Measurements from ENCODE around the gene SEPTIN1. TPM values are rescaled to one million over a fixed set of nuclear protein-coding genes. Genes with fewer than 3 reads are reported as not detected.
A peak's percentile ranks its signal among the peaks of the same experiment; 100 is the strongest.

Gene SEPTIN1
- total and polyA plus RNA-seq, 2 of the 13 experiments (the other 11 are each of a cell fraction or from before 2014, with no cell fraction given), result 0.18 to 0.67 TPM

DNA sequence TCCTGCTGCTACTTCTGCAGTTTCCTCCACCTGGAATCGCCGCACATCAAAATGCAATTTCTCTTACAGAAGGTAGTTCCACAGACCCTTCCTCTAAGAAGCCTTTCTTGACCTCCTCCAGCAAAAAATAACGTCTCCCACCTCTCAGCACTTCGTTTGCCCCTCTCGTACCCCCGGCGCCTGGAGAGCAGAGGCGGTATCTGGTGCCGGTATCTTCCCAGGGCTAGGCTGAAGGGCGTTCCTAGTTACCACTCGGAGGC, 47.0 kb upstream of the SEPTIN1 start (continued):
- TF ChIP-seq, protein P1, sequence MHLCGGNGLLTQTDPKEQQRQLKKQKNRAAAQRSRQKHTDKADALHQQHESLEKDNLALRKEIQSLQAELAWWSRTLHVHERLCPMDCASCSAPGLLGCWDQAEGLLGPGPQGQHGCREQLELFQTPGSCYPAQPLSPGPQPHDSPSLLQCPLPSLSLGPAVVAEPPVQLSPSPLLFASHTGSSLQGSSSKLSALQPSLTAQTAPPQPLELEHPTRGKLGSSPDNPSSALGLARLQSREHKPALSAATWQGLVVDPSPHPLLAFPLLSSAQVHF (CRISPR knock-in tag; IDR thresholded peaks at IDR 0.05), result no peak
- TF ChIP-seq ZNF556 (CRISPR knock-in tag; IDR thresholded peaks at IDR 0.05; ENCODE audit: borderline replicate concordance) (0 out of 2 replicates have a peak, but pooled peaks have one; percentile 48), MTF2 (CRISPR knock-in tag; IDR thresholded peaks at IDR 0.05; ENCODE audit: borderline replicate concordance) (0 out of 2 replicates have a peak, but pooled peaks have one; percentile 27), ZNF563 (CRISPR knock-in tag; IDR thresholded peaks at IDR 0.05) (peak; percentile 60; the same call in 1 of the 2 replicates), ZNF230 (CRISPR knock-in tag; IDR thresholded peaks at IDR 0.05) (0 out of 2 replicates have a peak, but pooled peaks have one; percentile 13), BORCS8-MEF2B (CRISPR knock-in tag; IDR thresholded peaks at IDR 0.05) (no peak), ZNF24 (IDR thresholded peaks at IDR 0.05) (0 out of 2 replicates have a peak, but pooled peaks have one; percentile 3)
- TF ChIP-seq, protein P2, sequence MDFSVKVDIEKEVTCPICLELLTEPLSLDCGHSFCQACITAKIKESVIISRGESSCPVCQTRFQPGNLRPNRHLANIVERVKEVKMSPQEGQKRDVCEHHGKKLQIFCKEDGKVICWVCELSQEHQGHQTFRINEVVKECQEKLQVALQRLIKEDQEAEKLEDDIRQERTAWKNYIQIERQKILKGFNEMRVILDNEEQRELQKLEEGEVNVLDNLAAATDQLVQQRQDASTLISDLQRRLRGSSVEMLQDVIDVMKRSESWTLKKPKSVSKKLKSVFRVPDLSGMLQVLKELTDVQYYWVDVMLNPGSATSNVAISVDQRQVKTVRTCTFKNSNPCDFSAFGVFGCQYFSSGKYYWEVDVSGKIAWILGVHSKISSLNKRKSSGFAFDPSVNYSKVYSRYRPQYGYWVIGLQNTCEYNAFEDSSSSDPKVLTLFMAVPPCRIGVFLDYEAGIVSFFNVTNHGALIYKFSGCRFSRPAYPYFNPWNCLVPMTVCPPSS (IDR thresholded peaks at IDR 0.05), result no peak
- TF ChIP-seq, protein P3, sequence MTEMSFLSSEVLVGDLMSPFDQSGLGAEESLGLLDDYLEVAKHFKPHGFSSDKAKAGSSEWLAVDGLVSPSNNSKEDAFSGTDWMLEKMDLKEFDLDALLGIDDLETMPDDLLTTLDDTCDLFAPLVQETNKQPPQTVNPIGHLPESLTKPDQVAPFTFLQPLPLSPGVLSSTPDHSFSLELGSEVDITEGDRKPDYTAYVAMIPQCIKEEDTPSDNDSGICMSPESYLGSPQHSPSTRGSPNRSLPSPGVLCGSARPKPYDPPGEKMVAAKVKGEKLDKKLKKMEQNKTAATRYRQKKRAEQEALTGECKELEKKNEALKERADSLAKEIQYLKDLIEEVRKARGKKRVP (CRISPR knock-in tag; IDR thresholded peaks at IDR 0.05), result 0 out of 4 replicates have a peak, but pooled peaks of 1 of the 2 experiments have one; percentile 4

DNA sequence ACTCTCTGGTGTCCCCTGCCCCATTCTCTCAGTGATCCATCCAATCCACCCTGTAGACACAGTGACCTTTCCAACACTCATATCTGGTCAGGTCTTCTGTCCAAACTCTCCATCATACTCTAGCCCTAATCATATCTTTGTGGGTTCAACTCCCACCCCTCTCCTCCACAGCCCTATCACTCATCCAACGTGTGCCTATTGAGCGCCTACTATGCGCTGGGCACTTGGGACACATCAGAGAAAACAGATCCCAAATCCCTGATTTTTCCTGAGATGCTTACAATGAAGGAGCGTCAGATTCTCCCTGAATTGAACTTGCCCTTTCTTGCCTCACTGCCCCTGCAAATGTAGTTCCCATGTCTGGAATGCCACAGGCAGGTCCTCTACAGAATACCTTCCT, 45.7 kb upstream of the SEPTIN1 start:
- Histone ChIP-seq H3K36me3 (replicated peaks in 1 of 2; ENCODE audit: control insufficient read depth in 1 of 2, insufficient read depth in 2 of 2, low read length in 2 of 2) (peaks cover 24 to 35% of the 10 kb centered on the region in 2 experiments), H3K4me3 (replicated peaks in 1 of 3; ENCODE audit: insufficient read depth in 1 of 3, low read depth in 2 of 3, low read length in 3 of 3) (no peak overlapping the region), H3K79me2 (ENCODE audit: insufficient read depth, low read length) (peaks cover 26% of the 10 kb centered on the region), H3K27me3 (ENCODE audit: control insufficient read depth in 1 of 2, insufficient read depth in 2 of 2, low read length in 2 of 2) (no peaks in the 10 kb centered on the region), H3K4me2 (ENCODE audit: low read depth, low read length) (0 out of 2 replicates have a peak overlapping the region, but pooled peaks have one; percentile 10), H3K9me3 (ENCODE audit: low read length) (no peaks in the 10 kb centered on the region), H4K20me1 (ENCODE audit: insufficient read depth, low read length) (no peaks in the 10 kb centered on the region), H2AFZ (ENCODE audit: low read length) (no peak overlapping the region), H3K4me1 (ENCODE audit: insufficient read depth, low read length) (peaks cover 42% of the 10 kb centered on the region), H3K27ac (ENCODE audit: extremely low read length, insufficient read depth, low read length) (no peak overlapping the region), H3K9ac (ENCODE audit: insufficient read depth, low read depth, low read length) (peak overlapping the region; percentile 12; the same call in 1 of the 2 replicates)
- in situ Hi-C loops (cut with HindIII; ENCODE audit: extremely low pct_ligation_motif_present, low pct_unique_long_range_greater_than_20kb), result no loop called here
- peak; percentile 60; the same call in 1 of the 2 replicates for TF ChIP-seq ZKSCAN1 (IDR thresholded peaks at IDR 0.05; ENCODE audit: low read length)
- no peak for TF ChIP-seq BRD4 (CRISPR knock-in tag; IDR thresholded peaks at IDR 0.05)
- FAIRE-seq (no peak), ATAC-seq (no peak), DNase-seq (ENCODE audit: low spot score) (no peak)
- intact Hi-C loops (cut with micrococcal nuclease; ENCODE audit: unreplicated experiment), result no loop called here
- ChIA-PET CTCF (ENCODE audit: low intra/inter-chr PET ratio, low total read pairs) (no interaction called here), POLR2A (no interaction called here)
- BruUV-seq (replicated peaks), result no TSS peak
- WGBS (ENCODE audit: low lambda C conversion rate), result 98% methylated on average over 4 of the region's 4 CpGs
